HG03139 (cell line): ENCODE data around the gene PUSL1.

Experiments
- ATAC-seq: cut with Tn5 transposase; IDR thresholded peaks from one replicate; pipeline ENCODE4 v1.9.1; 2021; ENCODE audit not compliant: unreplicated experiment

PUSL1 gene

GRCh38 chr1:1351511-1352427 lies 43.4 kb downstream of the PUSL1 start:
- no peak for ATAC-seq

DNA sequence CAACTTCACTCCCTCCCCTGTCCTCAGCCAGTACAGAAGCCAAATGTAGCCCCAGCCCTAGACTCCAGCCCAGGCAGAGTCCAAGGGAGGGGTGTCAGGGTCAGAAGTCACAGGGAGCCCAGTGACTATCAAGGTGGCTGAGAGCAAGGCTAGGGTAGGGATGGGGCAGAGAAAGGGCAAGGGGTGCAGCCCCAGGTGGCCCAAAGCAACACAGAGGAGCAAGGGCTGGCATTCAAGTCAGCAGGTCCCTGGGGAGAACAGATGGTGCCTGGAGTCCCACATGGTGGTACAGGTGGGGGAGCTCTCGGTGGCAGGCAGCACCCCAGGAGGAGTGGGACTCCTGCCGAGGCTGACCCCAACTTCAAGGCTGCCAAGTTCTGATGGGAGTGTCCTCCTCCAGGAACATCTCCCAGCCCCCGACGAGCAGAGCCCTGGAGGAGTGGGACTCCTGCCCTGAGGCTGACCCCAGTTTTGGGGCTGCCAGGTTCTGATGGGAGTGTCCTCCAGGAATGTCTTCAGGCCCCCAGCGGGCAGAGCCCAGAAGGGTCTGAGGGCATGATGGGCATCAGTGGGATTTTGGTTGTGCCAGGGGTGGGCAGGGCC lies 44.5 kb downstream of the PUSL1 start:
- no peak for ATAC-seq

GRCh38 chr1:1353389-1354151 lies 45.2 kb downstream of the PUSL1 start:
- ATAC-seq, result no peak

DNA sequence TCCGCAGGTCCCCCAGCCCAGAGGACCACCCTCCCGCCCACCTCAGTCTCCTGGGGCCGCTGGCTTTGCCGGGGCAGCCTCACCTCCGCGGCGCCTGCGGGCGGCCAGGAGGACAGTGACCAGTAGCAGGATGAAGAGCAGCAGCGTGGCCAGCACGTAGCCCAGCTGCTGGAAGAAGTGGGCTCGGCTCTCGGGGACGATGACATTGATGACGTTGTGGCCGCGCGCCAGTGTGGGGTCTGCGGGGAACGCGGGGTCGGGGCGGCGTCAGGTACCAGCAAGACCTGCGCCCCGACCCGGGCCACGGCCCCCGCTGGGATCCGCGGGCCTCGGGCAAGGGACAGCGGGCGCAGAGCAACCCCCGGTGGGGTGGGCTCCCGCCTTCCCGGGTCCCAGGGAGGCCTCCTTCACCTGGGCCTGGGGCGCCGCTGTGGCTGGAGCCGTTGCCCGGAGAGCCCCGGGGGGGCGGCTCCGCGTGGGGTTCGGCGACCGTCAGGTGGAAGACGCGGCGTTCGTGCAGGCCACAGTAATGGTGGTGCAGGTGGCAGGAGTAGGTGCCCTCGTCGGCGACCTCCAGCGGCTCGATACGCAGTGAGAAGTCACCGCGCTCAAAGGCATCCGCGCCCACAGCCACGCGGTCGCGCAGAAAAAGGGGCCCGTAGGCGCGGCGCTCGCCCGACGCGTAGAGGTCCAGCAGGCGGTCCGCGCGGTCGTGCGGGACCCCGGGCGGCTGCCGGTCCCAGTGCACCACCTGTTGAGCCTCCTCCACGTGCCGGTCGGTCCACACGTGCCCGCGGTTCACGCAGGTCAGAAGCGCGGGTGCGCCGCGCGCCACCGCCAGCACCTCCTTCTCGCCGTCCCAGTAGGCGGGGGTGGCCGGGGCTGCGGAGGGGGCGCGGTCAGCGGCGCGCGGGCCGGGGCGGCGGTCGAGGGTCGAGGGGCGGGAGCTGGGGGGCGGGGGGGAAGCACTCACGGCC lies 46.2 kb downstream of the PUSL1 start:
- no peak for ATAC-seq

GRCh38 chr1:1355416-1355815 lies 47.0 kb downstream of the PUSL1 start:
- ATAC-seq, result no peak

DNA sequence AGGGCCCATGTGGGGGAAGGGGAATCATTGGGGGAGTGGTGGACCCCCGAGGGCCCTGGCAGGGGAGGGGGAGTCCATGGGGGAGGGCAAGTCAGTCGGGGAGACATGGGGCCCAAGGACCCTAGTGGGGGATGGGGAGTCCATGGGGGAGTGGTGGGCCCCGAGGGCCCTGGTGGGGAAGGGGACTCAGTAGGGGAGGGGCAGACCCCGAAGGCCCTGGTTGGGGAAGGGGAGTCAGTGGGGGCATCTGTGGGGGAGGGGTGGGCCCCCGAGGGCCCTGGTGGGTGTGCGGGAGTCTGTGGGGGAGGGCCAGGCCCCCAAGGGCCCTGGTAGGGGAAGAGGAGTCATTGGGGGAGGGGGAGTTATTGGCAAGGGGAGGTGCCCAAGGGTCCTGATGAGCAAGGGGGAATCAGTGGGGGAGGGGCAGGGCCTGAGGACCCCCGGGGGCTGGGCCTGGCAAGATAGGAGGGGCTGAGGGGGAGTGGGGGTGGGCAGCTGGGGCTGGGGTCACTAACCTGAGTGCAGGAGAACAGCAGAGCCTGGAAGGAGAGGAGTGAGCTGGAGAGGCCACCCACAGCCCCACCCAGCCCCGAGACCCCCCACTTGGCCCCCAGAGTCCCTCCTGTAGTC lies 47.9 kb downstream of the PUSL1 start:
- ATAC-seq, result no peak

GRCh38 chr1:1356796-1357401 lies 48.5 kb downstream of the PUSL1 start:
- ATAC-seq, result no peak

DNA sequence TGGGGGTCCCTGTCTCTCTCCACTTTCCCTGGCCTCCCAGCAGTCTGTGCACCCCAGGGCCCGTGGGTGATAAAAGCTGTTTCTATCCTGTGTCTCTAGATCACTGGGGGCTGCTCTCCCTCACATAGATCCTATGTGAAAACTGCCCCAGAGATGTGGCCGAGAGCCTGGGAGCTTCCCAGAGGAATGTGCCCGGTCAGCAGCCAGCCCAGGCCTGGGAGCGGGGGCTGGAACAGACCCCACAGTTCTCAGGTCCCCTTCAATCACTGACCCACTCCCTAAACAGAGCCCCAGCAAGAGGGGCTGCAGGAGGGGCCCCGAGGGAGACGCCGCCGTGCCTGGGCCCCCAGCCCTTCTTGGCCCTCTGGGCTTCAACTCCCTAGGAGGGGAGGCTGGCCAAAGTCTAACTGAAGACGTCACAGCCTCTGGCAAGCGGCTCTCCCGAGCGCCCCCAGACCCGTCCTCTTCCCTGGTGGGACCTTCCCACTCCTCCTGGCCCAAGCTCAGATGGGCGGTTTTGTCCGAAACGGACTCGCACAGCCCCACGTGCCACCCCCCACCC lies 49.6 kb downstream of the PUSL1 start:
- ATAC-seq, result no peak

DNA sequence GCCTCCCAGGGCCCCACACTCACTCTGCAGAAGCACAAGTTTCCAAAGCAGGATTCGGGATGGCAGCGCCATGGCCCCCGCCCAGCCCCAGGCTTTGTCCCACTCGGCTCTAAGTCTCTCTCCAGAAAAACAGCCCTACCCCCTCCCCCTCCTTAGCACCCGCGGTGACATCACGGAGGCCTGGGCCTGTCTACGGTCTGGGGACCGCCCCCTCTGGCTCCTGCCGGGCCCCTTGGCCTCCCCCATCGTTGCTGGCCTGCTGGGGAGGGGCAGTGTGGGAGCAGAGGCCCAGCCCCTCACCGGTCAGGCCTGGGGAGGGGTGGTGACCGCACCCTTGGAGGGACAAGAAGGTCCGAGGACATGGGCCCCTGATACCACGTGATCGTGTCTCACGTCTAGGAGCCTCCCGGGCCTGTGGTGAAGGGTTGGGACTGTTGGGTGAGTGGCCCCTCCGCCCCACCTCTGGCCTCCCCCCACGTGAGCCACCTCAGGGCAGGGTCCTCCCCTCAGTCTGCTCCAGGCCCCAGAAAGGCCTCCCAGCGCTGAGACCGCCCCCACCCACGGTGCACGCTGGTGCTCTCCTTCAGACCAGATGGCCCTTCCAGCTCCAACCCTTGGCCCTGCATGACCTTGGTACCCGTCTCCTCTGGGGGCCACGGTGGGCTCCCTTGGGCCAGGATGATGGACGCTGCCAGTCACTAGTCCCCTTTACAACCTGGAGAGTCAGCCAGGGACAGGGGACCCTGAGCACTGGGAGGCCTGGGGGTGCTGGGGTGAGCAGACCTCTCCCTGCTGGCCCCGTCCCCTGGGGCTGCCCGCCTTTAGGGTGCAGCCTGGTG lies 50.3 kb downstream of the PUSL1 start, which contains the start of gene MXRA8:
Gene MXRA8 (minus strand): TSS at position 123 of the 839 bp plus-strand sequence. CDS start 51 bp downstream, at position 72.
- no peak for ATAC-seq

GRCh38 chr1:1359308-1359663 lies 50.9 kb downstream of the PUSL1 start:
- no peak for ATAC-seq

DNA sequence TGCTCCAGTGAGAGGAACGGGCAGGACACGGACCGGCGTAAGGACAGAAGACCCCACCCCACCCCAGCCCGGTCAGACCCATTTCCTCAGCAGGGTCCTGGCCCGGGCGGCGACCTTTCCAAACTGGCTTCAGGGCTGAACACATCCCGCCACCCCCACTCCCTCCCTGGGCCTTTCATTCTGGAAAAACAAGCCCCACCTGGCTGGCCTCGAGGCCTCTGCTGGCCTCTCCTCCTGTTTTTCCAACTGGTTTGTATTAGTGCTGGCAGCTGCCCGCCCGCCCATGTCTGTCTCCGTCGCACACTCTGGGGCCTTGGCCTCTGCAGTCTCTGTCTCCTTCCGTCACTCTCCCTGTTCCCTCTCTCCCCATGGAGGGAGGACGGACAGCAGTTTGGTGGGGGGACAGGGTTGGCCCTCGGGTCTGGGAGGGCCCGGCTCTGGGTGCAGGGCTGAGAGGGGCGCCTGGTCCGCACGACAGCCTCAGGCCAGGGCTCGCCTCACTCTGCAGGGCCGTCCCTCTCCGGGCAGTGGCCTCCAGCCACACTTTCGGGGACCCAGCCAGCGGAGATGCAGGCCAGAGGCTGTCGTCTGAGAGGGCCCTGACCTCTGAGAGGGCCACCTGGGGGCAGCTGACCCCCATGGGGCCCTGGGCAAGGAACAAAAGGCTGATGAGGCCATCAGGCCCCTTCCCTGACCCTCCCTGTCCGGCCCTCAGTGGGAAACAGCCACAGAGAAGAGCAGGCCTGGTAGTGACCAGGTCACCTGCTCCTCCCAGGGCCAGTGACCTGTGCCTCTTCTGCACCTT lies 51.5 kb downstream of the PUSL1 start:
- no peak for ATAC-seq

DNA sequence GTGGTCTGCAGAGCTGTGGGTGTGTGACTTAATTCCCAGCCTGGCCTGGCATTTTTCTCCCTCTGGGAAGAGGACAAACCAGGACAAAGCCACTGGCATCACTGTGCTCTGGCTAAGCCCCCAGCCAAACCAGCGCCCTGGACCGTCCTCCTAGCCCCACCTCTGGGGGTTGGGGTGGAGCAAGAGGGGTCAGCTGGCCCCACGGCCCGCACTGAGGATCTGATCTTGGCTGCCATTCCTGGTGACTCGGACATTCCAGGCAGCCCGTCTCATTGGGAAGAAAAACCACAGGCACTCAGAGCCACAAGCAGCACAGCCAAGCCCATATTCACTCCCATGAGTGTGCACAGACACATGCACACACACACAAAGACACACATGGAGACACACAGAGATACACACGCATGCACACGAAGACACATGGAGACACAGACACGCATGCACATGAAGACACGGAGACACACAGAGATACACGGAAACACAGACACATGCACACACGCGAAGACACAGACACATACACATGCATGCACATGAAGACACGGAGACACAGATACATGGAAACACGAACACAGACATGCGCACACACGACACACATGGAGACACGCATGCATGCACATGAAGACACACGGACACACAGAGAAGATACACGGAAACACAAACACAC lies 52.2 kb downstream of the PUSL1 start:
- ATAC-seq, result no peak
